Hepatocyte (in vitro differentiated cells): ENCODE data around the gene RASSF6. TPM values are rescaled to one million over a fixed set of nuclear protein-coding genes. Genes with fewer than 3 reads are reported as not detected.
A peak's percentile ranks its signal among the peaks of the same experiment; 100 is the strongest.
"Not testable (repeated sequence)": the region's sequence is repeated elsewhere in the genome, so short reads cannot be mapped to it uniquely, and the experiment has no call there.

Experiments
- DNase-seq: peaks from one replicate; pipeline ENCODE4 v3.0.0-alpha.2; 2016; ENCODE audit warnings: low spot score
- H2AFZ ChIP-seq: fragments of 200-600 bp; sonication (generic); 2 replicates; pipeline ENCODE4 v1.6.0; 2016; ENCODE audit warnings: antibody characterized with exemption, mild to moderate bottlenecking
- H3K27ac ChIP-seq: fragments of 200-600 bp; sonication (generic); 2 replicates; pipeline ENCODE4 v1.5.1; 2016; ENCODE audit warnings: mild to moderate bottlenecking
- H3K27me3 ChIP-seq: fragments of 200-600 bp; sonication (generic); 2 replicates; pipeline ENCODE4 v1.6.1; 2016
- H3K36me3 ChIP-seq: fragments of 200-600 bp; sonication (generic); replicated peaks from 2 replicates; pipeline ENCODE4 v1.5.1; 2016; ENCODE audit warnings: low read depth; ENCODE audit not compliant: insufficient read depth
- H3K4me1 ChIP-seq: fragments of 200-600 bp; sonication (generic); 2 replicates; pipeline ENCODE4 v1.5.1; 2016; ENCODE audit warnings: mild to moderate bottlenecking, moderate library complexity; ENCODE audit not compliant: insufficient read depth
- H3K4me2 ChIP-seq: fragments of 200-600 bp; sonication (generic); 2 replicates; pipeline ENCODE4 v1.6.0; 2016
- H3K4me3 ChIP-seq: fragments of 200-600 bp; sonication (generic); 2 replicates; pipeline ENCODE4 v1.5.1; 2016; ENCODE audit warnings: mild to moderate bottlenecking
- H3K79me2 ChIP-seq: fragments of 200-600 bp; sonication (generic); 2 replicates; pipeline ENCODE4 v1.6.0; 2017; ENCODE audit warnings: mild to moderate bottlenecking
- H3K9me2 ChIP-seq: fragments of 200-600 bp; sonication (generic); replicated peaks from 2 replicates; pipeline ENCODE4 v1.6.0; 2017; ENCODE audit warnings: mild to moderate bottlenecking; ENCODE audit not compliant: insufficient read depth
- H3K9me3 ChIP-seq: fragments of 200-600 bp; sonication (generic); 2 replicates; pipeline ENCODE4 v1.5.1; 2016; ENCODE audit warnings: low read depth, mild to moderate bottlenecking
- H4K20me1 ChIP-seq: fragments of 200-600 bp; sonication (generic); 2 replicates; pipeline ENCODE4 v1.6.0; 2016; ENCODE audit warnings: mild to moderate bottlenecking; ENCODE audit not compliant: insufficient read depth, poor library complexity, severe bottlenecking
- EZH2 ChIP-seq: fragments of 200-600 bp; sonication (generic); IDR thresholded peaks from 2 replicates; pipeline ENCODE4 v1.6.1; 2016; ENCODE audit warnings: antibody characterized with exemption, mild to moderate bottlenecking, borderline replicate concordance
- EZH2phosphoT487 ChIP-seq: fragments of 200-600 bp; sonication (generic); IDR thresholded peaks from one replicate; pipeline ENCODE4 v1.6.1; 2018; ENCODE audit warnings: antibody characterized with exemption, mild to moderate bottlenecking, low read depth, moderate library complexity; ENCODE audit not compliant: unreplicated experiment, severe bottlenecking
- WGBS: methylation state at CpG from one replicate; pipeline ENCODE4 v1.1.6; 2016; ENCODE audit warnings: low lambda C conversion rate; ENCODE audit errors: missing lambda C conversion rate; 5-methylcytosine and 5-hydroxymethylcytosine counted together
- polyA plus RNA-seq: library from polyadenylated mRNA; unstranded; fragments of >200 nt; fragmentation: Nextera tagmentation; extraction: Ambion mirVana; gene quantifications from 2 replicates; pipeline ENCODE4 v1.2.1, GENCODE V29; 2016
- total RNA-seq: library from RNA; depleted of rRNA; stranded (reverse); fragments of >200 nt; gene quantifications from 2 replicates; pipeline ENCODE4 v1.2.3, GENCODE V29; 2014
- TF ChIP-seq, protein P1 (sequence below): fragments of 200-600 bp; sonication (generic); IDR thresholded peaks from 2 replicates; pipeline ENCODE4 v1.5.1; 2016; ENCODE audit warnings: antibody characterized with exemption, mild to moderate bottlenecking; ENCODE audit not compliant: poor library complexity

RASSF6 gene
- total and polyA plus RNA-seq, 2 experiments from 2014 or later, result 2.1 to 6.5 TPM

DNA sequence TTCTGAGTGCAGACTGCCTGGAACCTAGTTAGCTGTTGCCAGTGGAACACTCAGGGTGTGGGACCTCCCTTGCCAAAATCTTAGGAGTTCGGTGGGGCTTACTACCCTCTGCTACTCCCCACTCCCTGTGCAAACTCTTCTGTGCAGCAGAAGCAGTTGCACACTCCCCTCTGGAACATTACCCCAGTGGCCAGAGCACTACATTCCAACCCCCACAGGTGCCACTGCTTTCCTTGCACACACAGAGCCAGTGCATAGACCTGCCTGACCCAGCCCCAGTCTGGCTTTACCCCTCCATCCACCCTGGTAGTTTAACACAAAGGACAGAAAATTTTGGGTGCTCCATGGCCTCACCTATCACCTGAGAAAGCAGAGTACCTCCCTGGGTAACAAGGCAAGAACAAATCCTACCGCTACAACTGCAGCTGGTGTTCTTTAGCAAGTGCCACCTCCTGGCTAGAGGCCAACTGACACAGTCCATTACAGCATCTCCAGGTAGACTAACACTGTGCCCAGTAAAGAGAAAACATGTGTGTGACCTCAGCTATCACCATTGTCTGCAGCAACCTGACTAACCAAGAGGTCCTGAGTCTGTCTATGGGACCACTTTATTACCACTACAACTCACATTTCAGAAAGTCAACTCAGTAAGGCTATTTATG is 11.5 kb upstream of the RASSF6 start:
- Histone ChIP-seq H3K9me3 (no peaks in the 10 kb centered on the region), H3K27ac (no peak overlapping the region), H4K20me1 (no peaks in the 10 kb centered on the region), H3K9me2 (no peaks in the 10 kb centered on the region), H3K27me3 (no peaks in the 10 kb centered on the region), H2AFZ (no peak overlapping the region), H3K79me2 (no peaks in the 10 kb centered on the region), H3K36me3 (no peaks in the 10 kb centered on the region), H3K4me1 (no peaks in the 10 kb centered on the region), H3K4me2 (no peak overlapping the region), H3K4me3 (no peak overlapping the region)
- WGBS, result 91% methylated on average over 2 of the region's 2 CpGs
- TF ChIP-seq EZH2, result no peak
- no peak for TF ChIP-seq EZH2phosphoT487
- TF ChIP-seq, protein P1, sequence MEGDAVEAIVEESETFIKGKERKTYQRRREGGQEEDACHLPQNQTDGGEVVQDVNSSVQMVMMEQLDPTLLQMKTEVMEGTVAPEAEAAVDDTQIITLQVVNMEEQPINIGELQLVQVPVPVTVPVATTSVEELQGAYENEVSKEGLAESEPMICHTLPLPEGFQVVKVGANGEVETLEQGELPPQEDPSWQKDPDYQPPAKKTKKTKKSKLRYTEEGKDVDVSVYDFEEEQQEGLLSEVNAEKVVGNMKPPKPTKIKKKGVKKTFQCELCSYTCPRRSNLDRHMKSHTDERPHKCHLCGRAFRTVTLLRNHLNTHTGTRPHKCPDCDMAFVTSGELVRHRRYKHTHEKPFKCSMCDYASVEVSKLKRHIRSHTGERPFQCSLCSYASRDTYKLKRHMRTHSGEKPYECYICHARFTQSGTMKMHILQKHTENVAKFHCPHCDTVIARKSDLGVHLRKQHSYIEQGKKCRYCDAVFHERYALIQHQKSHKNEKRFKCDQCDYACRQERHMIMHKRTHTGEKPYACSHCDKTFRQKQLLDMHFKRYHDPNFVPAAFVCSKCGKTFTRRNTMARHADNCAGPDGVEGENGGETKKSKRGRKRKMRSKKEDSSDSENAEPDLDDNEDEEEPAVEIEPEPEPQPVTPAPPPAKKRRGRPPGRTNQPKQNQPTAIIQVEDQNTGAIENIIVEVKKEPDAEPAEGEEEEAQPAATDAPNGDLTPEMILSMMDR, result no peak
- DNase-seq, result no peak

DNA sequence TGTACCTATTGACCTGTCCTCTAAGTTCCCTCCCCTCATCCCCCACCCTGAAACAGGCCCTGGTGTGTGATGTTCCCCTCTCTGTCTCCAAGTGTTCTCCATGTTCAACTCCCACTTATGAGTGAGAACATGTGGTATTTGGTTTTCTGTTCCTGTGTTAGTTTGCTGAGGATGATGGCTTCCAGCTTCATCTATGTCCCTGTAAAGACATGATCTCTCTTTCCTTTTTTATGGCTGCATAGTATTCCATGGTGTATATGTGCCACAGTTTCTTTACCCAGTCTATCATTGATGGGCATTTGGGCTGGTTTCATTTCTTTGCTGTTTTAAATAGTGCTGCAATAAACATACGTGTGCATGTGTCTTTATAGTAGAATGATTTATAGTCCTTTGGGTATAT is 8.6 kb upstream of the RASSF6 start:
- not testable (repeated sequence) for H3K4me3 ChIP-seq, H3K4me1 ChIP-seq, H3K9me3 ChIP-seq, H3K36me3 ChIP-seq, H3K27me3 ChIP-seq, H3K27ac ChIP-seq, H4K20me1 ChIP-seq, H3K9me2 ChIP-seq, H3K4me2 ChIP-seq, H2AFZ ChIP-seq, DNase-seq, H3K79me2 ChIP-seq
- 95% methylated on average over 1 of the region's 1 CpG for WGBS

DNA sequence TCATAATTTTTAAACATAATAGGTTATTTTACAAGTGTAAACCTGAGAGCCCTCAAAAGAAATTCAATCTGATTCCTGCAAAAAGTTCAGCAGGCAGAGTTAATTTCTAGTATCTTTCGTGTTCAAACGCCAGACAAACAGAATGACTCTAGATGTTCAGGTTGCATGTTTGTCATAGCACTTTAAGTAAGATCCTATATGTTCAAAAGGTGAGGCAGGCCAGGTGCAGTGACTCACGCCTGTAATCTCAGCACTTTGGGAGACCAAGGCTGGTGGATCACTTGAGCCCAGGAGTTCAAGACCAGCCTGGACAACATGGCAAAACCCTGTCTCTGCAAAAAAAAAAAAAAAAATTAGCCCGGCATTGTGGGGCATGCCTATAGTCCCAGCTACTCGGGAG is 1.1 kb upstream of the RASSF6 start:
- H3K4me1 ChIP-seq, result peaks cover 6% of the 10 kb centered on the region
- no peak for DNase-seq
- no peaks in the 10 kb centered on the region for H4K20me1 ChIP-seq
- H3K9me2 ChIP-seq, result no peaks in the 10 kb centered on the region
- no peaks in the 10 kb centered on the region for H3K27me3 ChIP-seq
- peak overlapping the region; percentile 74 for H3K4me2 ChIP-seq
- TF ChIP-seq EZH2phosphoT487 (no peak), EZH2 (no peak)
- TF ChIP-seq, protein P1, result no peak
- H3K4me3 ChIP-seq, result no peak overlapping the region
- peaks cover 11% of the 10 kb centered on the region for H3K79me2 ChIP-seq
- 78% methylated on average over 5 of the region's 5 CpGs for WGBS
- no peak overlapping the region for H2AFZ ChIP-seq
- H3K9me3 ChIP-seq, result no peaks in the 10 kb centered on the region
- no peaks in the 10 kb centered on the region for H3K36me3 ChIP-seq
- peak overlapping the region; percentile 90 for H3K27ac ChIP-seq

DNA sequence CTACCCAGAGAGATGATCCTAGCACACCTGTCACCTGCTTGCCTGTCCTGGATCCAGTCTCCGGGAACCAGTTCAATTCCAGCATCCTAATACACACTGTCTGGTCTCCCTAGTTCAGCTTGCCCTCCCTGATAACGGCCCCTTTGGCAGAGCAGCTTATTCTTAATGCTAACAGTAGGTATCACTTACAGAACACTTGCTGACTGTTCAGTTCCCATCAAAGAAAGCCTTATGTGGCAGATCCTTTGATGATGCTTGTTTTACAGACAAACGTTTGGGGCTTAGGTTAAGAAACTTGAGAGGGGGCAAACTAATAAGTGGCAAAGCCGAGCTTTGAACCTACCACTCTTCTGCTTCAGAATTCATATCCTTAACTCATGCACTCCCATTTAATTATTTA is 890 bp downstream of the RASSF6 start:
- H3K4me1 ChIP-seq, result peaks cover 6% of the 10 kb centered on the region
- H3K79me2 ChIP-seq, result peaks cover 11% of the 10 kb centered on the region
- 57% methylated on average over 4 of the region's 4 CpGs for WGBS
- peak overlapping the region; percentile 37 for H3K4me3 ChIP-seq
- H3K27ac ChIP-seq, result peak overlapping the region; percentile 91
- H3K9me3 ChIP-seq, result no peaks in the 10 kb centered on the region
- DNase-seq, result no peak
- no peaks in the 10 kb centered on the region for H3K9me2 ChIP-seq
- no peaks in the 10 kb centered on the region for H3K36me3 ChIP-seq
- peak overlapping the region; percentile 74 for H3K4me2 ChIP-seq
- TF ChIP-seq EZH2phosphoT487 (no peak), EZH2 (no peak)
- TF ChIP-seq, protein P1, result no peak
- H3K27me3 ChIP-seq, result no peaks in the 10 kb centered on the region
- no peak overlapping the region for H2AFZ ChIP-seq
- H4K20me1 ChIP-seq, result no peaks in the 10 kb centered on the region
